ENCODE measurements around the gene PLAGL2. TPM values are rescaled to one million over a fixed set of nuclear protein-coding genes. Genes with fewer than 3 reads are reported as not detected.

Gene PLAGL2
- total RNA-seq, 1 experiment from 2014 or later: 40.6 TPM

DNA sequence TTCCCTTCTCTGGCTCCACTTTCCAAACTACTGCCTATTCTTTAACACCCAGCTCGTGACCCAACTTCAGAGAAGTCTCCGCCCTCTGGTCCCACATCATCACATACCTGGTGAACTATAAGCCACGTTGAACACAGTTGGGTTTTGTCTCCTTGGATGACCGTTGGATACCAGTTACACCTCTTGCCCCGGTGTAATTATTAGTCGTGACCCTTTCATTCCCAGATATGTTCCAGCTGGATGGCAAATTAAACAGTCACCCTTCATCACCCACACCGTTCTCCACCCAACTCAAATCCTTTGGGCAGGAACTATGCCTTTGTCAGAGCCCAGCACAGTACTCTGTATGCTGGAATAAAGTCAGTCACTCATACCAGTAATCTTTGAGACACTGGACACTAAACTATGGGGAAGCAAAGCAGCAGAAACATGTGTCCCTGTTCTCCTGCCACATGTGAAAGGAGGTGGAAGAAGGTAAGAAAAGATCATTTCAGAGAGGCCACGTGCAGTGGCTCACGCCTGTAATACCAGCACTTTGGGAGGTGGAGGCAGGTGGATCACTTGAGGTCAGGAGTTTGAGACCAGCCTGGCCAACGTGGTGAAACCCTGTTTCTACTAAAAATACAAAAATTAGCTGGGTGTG lies 22.5 kb downstream of the PLAGL2 start:
- TF ChIP-seq POLR2AphosphoS5 (IDR thresholded peaks at IDR 0.05; ENCODE audit: low read depth, low read length) (no peak), REST (IDR thresholded peaks at IDR 0.05; ENCODE audit: insufficient read depth in 1 of 2, low read depth in 2 of 2, low read length in 1 of 2) (no peak), SIN3A (IDR thresholded peaks at IDR 0.05; ENCODE audit: borderline replicate concordance, insufficient read depth, low read depth, low read length) (no peak), TCF7L2 (IDR thresholded peaks at IDR 0.05; ENCODE audit: low read depth, low read length) (no peak)
- TF ChIP-seq, protein P1, sequence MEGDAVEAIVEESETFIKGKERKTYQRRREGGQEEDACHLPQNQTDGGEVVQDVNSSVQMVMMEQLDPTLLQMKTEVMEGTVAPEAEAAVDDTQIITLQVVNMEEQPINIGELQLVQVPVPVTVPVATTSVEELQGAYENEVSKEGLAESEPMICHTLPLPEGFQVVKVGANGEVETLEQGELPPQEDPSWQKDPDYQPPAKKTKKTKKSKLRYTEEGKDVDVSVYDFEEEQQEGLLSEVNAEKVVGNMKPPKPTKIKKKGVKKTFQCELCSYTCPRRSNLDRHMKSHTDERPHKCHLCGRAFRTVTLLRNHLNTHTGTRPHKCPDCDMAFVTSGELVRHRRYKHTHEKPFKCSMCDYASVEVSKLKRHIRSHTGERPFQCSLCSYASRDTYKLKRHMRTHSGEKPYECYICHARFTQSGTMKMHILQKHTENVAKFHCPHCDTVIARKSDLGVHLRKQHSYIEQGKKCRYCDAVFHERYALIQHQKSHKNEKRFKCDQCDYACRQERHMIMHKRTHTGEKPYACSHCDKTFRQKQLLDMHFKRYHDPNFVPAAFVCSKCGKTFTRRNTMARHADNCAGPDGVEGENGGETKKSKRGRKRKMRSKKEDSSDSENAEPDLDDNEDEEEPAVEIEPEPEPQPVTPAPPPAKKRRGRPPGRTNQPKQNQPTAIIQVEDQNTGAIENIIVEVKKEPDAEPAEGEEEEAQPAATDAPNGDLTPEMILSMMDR (IDR thresholded peaks at IDR 0.05): no peak
- H3K9me3 ChIP-seq (ENCODE audit: control insufficient read depth, insufficient read depth, low read depth, low read length): no peaks in the 10 kb centered on the region
- in situ Hi-C loops (cut with HindIII; ENCODE audit: low pct_unique_long_range_greater_than_20kb, low sequenced_read_pairs): no loop called here

DNA sequence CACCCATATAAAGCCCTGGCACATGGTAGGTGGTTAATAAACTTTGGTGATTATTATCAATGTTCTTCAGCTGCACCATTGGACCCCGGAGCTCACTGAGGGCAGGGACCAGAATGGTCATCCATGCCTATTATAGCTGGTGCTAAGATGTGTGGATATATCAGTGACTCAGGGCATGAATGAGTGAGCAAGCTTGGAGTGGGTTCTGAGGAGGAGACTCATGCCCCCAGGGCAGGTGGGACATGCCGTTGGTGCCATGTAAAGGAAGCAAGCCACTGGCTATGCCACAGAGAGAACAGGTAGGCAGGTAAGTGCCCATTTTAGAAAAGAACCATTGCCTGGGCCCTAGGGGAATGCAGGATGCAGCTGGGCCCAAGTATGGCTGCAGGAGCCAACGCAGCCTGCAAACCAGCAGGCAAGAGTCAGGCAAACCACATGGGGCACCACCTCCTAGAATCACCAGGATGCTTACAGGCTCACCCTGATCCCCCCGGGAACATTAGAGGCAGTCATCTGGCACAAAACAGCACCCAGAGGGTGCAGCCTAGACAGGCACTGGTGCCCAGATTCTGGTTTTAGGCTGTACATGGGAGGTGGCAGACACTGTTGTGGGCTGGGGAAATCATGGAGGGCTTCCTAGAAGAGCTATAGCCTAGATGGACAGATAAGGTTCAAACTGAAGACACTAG lies 23.5 kb downstream of the PLAGL2 start:
- intact Hi-C loops (cut with micrococcal nuclease; ENCODE audit: unreplicated experiment): no loop called here
- Histone ChIP-seq H3K27ac (ENCODE audit: low read length) (no peak overlapping the region), H3K4me1 (ENCODE audit: control insufficient read depth, insufficient read depth, low read length) (no peaks in the 10 kb centered on the region), H3K4me3 (ENCODE audit: low read depth in 2 of 2, low read length in 2 of 2) (no peak overlapping the region), H3K9me3 (ENCODE audit: control insufficient read depth, insufficient read depth, low read depth, low read length) (no peaks in the 10 kb centered on the region), H3K27me3 (ENCODE audit: control insufficient read depth, insufficient read depth, low read length) (no peaks in the 10 kb centered on the region), H3K36me3 (ENCODE audit: control insufficient read depth, insufficient read depth, low read length) (no peaks in the 10 kb centered on the region)
- DNase-seq (ENCODE audit: low read depth, low spot score): no peak
- TF ChIP-seq REST (IDR thresholded peaks at IDR 0.05; ENCODE audit: insufficient read depth in 1 of 2, low read depth in 2 of 2, low read length in 1 of 2) (no peak), TCF7L2 (IDR thresholded peaks at IDR 0.05; ENCODE audit: low read depth, low read length) (no peak), POLR2AphosphoS5 (IDR thresholded peaks at IDR 0.05; ENCODE audit: low read depth, low read length) (no peak), SIN3A (IDR thresholded peaks at IDR 0.05; ENCODE audit: borderline replicate concordance, insufficient read depth, low read depth, low read length) (no peak)
- TF ChIP-seq, protein P1 (IDR thresholded peaks at IDR 0.05): no peak
- no peak for ATAC-seq
- CTCF ChIA-PET: no interaction called here
- POLR2A ChIA-PET: no interaction called here
- in situ Hi-C loops (cut with HindIII; ENCODE audit: low pct_unique_long_range_greater_than_20kb, low sequenced_read_pairs): no loop called here
- no TSS peak for BruUV-seq (replicated peaks)

More for the DNA sequence above, 22.5 kb downstream of the PLAGL2 start:
- DNase-seq (ENCODE audit: low read depth, low spot score): no peak
- Histone ChIP-seq H3K27ac (ENCODE audit: low read length) (no peak overlapping the region), H3K4me1 (ENCODE audit: control insufficient read depth, insufficient read depth, low read length) (no peaks in the 10 kb centered on the region), H3K4me3 (ENCODE audit: low read depth in 2 of 2, low read length in 2 of 2) (no peak overlapping the region), H3K36me3 (ENCODE audit: control insufficient read depth, insufficient read depth, low read length) (no peaks in the 10 kb centered on the region), H3K27me3 (ENCODE audit: control insufficient read depth, insufficient read depth, low read length) (no peaks in the 10 kb centered on the region)
- ATAC-seq: no peak
- intact Hi-C loops (cut with micrococcal nuclease; ENCODE audit: unreplicated experiment): no loop called here
- CTCF ChIA-PET: no interaction called here
- POLR2A ChIA-PET: interaction anchor here (0.6 to 0.7 kb wide), 2 partner anchors 93 to 342 kb away, joined by 3 to 5 read pairs; no protein-coding TSS in a partner anchor
- no TSS peak for BruUV-seq (replicated peaks)

All from Panc1 (cell line).